Measurements from ENCODE around the gene SUSD6. TPM values are rescaled to one million over a fixed set of nuclear protein-coding genes. Genes with fewer than 3 reads are reported as not detected.
"Not testable (repeated sequence)": the region's sequence is repeated elsewhere in the genome, so short reads cannot be mapped to it uniquely, and the experiment has no call there.

The SUSD6 gene
- total RNA-seq, 4 donors from 2014 or later: 8.8 to 35.1 (median 17.6) TPM

- Histone ChIP-seq H3K36me3 (no peaks in the 10 kb centered on the region), H3K27me3 (no peaks in the 10 kb centered on the region), H3K27ac (no peak overlapping the region), H3K9me3 (no peaks in the 10 kb centered on the region), H3K4me3 (no peak overlapping the region), H3K4me1 (peaks cover 0 to 7% of the 10 kb centered on the region in 2 donors)
- DNase-seq: no peak
- TF ChIP-seq POLR2A (IDR thresholded peaks at IDR 0.05): no peak
- TF ChIP-seq CTCF (IDR thresholded peaks at IDR 0.05): no peak
- intact Hi-C loops (cut with DNase I; ENCODE audit: low total_unique reads): no loop called here
Measured at GRCh38 chr14:69720912-69721311, 109.5 kb downstream of the SUSD6 start.

- TF ChIP-seq CTCF (IDR thresholded peaks at IDR 0.05): peak; percentile 97 to 98 (median 98)
- no peak for TF ChIP-seq POLR2A (IDR thresholded peaks at IDR 0.05)
- peak; percentile 77 to 84 for DNase-seq
Measured at GRCh38 chr14:69726761-69727511, 115.5 kb downstream of the SUSD6 start.

GRCh38 chr14:69727860-69728259, 116.5 kb downstream of the SUSD6 start:
- no peak overlapping the region for H3K27ac ChIP-seq

More at GRCh38 chr14:69726761-69727511, 115.5 kb downstream of the SUSD6 start:
- H3K9me3 ChIP-seq: no peaks in the 10 kb centered on the region
- H3K27ac ChIP-seq: peak overlapping the region; percentile 48 to 60
- no peaks in the 10 kb centered on the region for H3K4me1 ChIP-seq
- peak overlapping the region in 1 of 2 donors; percentile 29 for H3K4me3 ChIP-seq
- H3K27me3 ChIP-seq: no peaks in the 10 kb centered on the region
- intact Hi-C loops (cut with DNase I; ENCODE audit: low total_unique reads): loop anchor here (5.0 kb wide), 2 partner anchors 125 to 140 kb away; no protein-coding TSS in a partner anchor
- no peaks in the 10 kb centered on the region for H3K36me3 ChIP-seq

GRCh38 chr14:69731919-69732598, 120.7 kb downstream of the SUSD6 start:
- H3K4me3 ChIP-seq; H3K27me3 ChIP-seq; H3K27ac ChIP-seq; H3K36me3 ChIP-seq; H3K4me1 ChIP-seq; H3K9me3 ChIP-seq; DNase-seq; intact Hi-C loops (cut with DNase I; ENCODE audit: low total_unique reads): not testable (repeated sequence)

More at GRCh38 chr14:69727860-69728259, 116.5 kb downstream of the SUSD6 start:
- no peak overlapping the region for H3K4me3 ChIP-seq
- H3K4me1 ChIP-seq: no peaks in the 10 kb centered on the region
- intact Hi-C loops (cut with DNase I; ENCODE audit: low total_unique reads): loop anchor here (5.0 kb wide), 2 partner anchors 126 to 141 kb away; no protein-coding TSS in a partner anchor
- TF ChIP-seq POLR2A (IDR thresholded peaks at IDR 0.05) (no peak), CTCF (IDR thresholded peaks at IDR 0.05) (no peak)
- no peaks in the 10 kb centered on the region for H3K36me3 ChIP-seq
- no peaks in the 10 kb centered on the region for H3K27me3 ChIP-seq
- H3K9me3 ChIP-seq: no peaks in the 10 kb centered on the region
- DNase-seq: no peak

GRCh38 chr14:69736405-69736804, 125.0 kb downstream of the SUSD6 start:
- H3K27me3 ChIP-seq; H3K4me1 ChIP-seq; intact Hi-C loops (cut with DNase I; ENCODE audit: low total_unique reads); H3K4me3 ChIP-seq; H3K9me3 ChIP-seq; DNase-seq; H3K27ac ChIP-seq; H3K36me3 ChIP-seq: not testable (repeated sequence)

- Histone ChIP-seq H3K36me3 (no peaks in the 10 kb centered on the region), H3K4me3 (no peak overlapping the region), H3K9me3 (no peaks in the 10 kb centered on the region), H3K27ac (no peak overlapping the region), H3K27me3 (no peaks in the 10 kb centered on the region), H3K4me1 (no peaks in the 10 kb centered on the region)
- intact Hi-C loops (cut with DNase I; ENCODE audit: low total_unique reads): no loop called here
- TF ChIP-seq POLR2A (IDR thresholded peaks at IDR 0.05) (no peak), CTCF (IDR thresholded peaks at IDR 0.05) (no peak)
- no peak for DNase-seq
Measured at GRCh38 chr14:69741055-69741454, 129.7 kb downstream of the SUSD6 start.
